Kidney (tissue), 14 donors: Measurements from ENCODE around the gene TMPRSS11D. TPM values are rescaled to one million over a fixed set of nuclear protein-coding genes. Genes with fewer than 3 reads are reported as not detected.

Experiments
- DNase-seq, 5 donors: peaks; one replicate each; pipeline ENCODE4 v3.0.0-alpha.2; 2013 to 2020
- FAIRE-seq: peaks from 2 replicates; lab custom pipeline; 2012; peaks lifted over from hg19 to GRCh38; lab: Jason Lieb, UNC
- H3K27ac ChIP-seq, 2 donors: one replicate each; pipeline ENCODE4 v1.7.0; 2013; ENCODE audit warnings: low read depth in 2 of 2, low read length in 2 of 2, inconsistent platforms in 1 of 2
- H3K27me3 ChIP-seq: one replicate; pipeline ENCODE4 v1.7.1; 2013; ENCODE audit warnings: low read length, inconsistent platforms; ENCODE audit not compliant: control insufficient read depth, insufficient read depth
- H3K36me3 ChIP-seq, 3 donors: one replicate each; pipeline versions ENCODE4 v1.7.0 to v1.7.1; 2013; ENCODE audit warnings: low read length in 3 of 3, control low read depth in 1 of 3, inconsistent platforms in 1 of 3; ENCODE audit not compliant: insufficient read depth in 3 of 3, control insufficient read depth in 2 of 3
- H3K4me1 ChIP-seq, 3 donors: one replicate each; pipeline versions ENCODE4 v1.7.0 to v1.7.1; 2013; ENCODE audit warnings: low read length in 3 of 3, inconsistent platforms in 1 of 3, low read depth in 1 of 3; ENCODE audit not compliant: control insufficient read depth in 2 of 3, insufficient read depth in 2 of 3
- H3K4me3 ChIP-seq, 3 donors: one replicate each; pipeline versions ENCODE4 v1.7.0 to v1.8.1; 2013; ENCODE audit warnings: low read length in 3 of 3, control low read depth in 1 of 3, inconsistent platforms in 1 of 3
- H3K9ac ChIP-seq, 3 donors: one replicate each; pipeline versions ENCODE4 v1.7.0 to v1.7.1; 2013; ENCODE audit warnings: low read length in 3 of 3, control low read depth in 1 of 3, inconsistent platforms in 1 of 3
- H3K9me3 ChIP-seq, 3 donors: one replicate each; pipeline versions ENCODE4 v1.7.0 to v1.7.1; 2013; ENCODE audit warnings: low read length in 3 of 3, control low read depth in 1 of 3, inconsistent platforms in 1 of 3; ENCODE audit not compliant: control insufficient read depth in 2 of 3, insufficient read depth in 1 of 3
- intact Hi-C: fragments of 100-400 bp; cut with DNase I; formaldehyde crosslinking; loops from one replicate; pipeline ENCODE4 v1.11.1; 2022
- polyA plus RNA-seq: library from polyadenylated mRNA; stranded (reverse); fragments of 350-450 nt; fragmentation: Illumina TruSeq; extraction: RNeasy Lipid Tissue Mini Kit (QIAGEN cat#74804); gene quantifications from one replicate; pipeline ENCODE4 v1.2.3, GENCODE V29; 2014; ENCODE audit warnings: low read depth, low replicate concordance; ENCODE audit not compliant: insufficient read depth
- total RNA-seq: library from RNA; stranded (reverse); fragmentation: NEBNext Ultra II Directional; extraction: Animal tissue kit (Norgen Biotek cat#: 25700); gene quantifications from one replicate; pipeline ENCODE4 v1.2.1, GENCODE V29; 2021
- TF ChIP-seq, protein P1 (sequence below): IDR thresholded peaks from 3 replicates; pipeline ENCODE4 v1.5.1; 2012; ENCODE audit warnings: mild to moderate bottlenecking, moderate library complexity, borderline replicate concordance; ENCODE audit not compliant: insufficient read depth; ENCODE audit errors: extremely low read depth
- donor health status: control.
- donor health status: control.
- donor health status: control.
- donor health status: control.
- donor health status: control.
- donor health status: DM: yes; HTN: yes; CAD: no.
- donor health status: Normal renal cell carcinoma (clear cell type).

The TMPRSS11D gene
- total and polyA plus RNA-seq, 2 donors from 2014 or later, result not detected

DNA sequence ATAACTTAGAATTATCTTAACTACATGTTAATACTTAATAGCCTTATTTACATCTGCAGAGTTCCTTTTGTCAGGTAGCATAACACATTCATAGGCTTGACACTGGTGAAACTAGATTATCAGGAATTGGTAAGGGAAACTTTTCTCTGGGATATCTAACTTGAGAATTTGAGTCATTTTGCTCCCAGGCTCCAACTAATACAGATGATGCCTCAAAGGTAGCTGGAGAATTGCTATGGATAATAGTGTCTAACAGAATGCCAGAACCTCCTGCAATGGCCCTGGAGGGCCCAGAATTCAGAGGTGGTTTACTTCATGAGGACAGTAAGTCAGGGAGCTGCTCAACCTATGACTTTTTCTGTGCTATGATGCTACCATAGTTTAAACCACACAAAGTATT is 13.9 kb upstream of the TMPRSS11D start:
- no peak for FAIRE-seq

GRCh38 chr4:67896421-67897065 is 12.7 kb upstream of the TMPRSS11D start:
- no peaks in the 10 kb centered on the region for H3K36me3 ChIP-seq
- H3K9me3 ChIP-seq, result no peaks in the 10 kb centered on the region
- intact Hi-C loops, result no loop called here
- TF ChIP-seq, protein P1, sequence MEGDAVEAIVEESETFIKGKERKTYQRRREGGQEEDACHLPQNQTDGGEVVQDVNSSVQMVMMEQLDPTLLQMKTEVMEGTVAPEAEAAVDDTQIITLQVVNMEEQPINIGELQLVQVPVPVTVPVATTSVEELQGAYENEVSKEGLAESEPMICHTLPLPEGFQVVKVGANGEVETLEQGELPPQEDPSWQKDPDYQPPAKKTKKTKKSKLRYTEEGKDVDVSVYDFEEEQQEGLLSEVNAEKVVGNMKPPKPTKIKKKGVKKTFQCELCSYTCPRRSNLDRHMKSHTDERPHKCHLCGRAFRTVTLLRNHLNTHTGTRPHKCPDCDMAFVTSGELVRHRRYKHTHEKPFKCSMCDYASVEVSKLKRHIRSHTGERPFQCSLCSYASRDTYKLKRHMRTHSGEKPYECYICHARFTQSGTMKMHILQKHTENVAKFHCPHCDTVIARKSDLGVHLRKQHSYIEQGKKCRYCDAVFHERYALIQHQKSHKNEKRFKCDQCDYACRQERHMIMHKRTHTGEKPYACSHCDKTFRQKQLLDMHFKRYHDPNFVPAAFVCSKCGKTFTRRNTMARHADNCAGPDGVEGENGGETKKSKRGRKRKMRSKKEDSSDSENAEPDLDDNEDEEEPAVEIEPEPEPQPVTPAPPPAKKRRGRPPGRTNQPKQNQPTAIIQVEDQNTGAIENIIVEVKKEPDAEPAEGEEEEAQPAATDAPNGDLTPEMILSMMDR, result no peak
- H3K4me3 ChIP-seq, result no peak overlapping the region
- DNase-seq (no peak), FAIRE-seq (no peak)
- no peak overlapping the region for H3K27ac ChIP-seq
- H3K27me3 ChIP-seq, result no peaks in the 10 kb centered on the region
- H3K9ac ChIP-seq, result no peak overlapping the region
- no peaks in the 10 kb centered on the region for H3K4me1 ChIP-seq

More for the DNA sequence above, 13.9 kb upstream of the TMPRSS11D start:
- H3K4me1 ChIP-seq, result no peaks in the 10 kb centered on the region
- DNase-seq, result no peak
- H3K36me3 ChIP-seq, result no peaks in the 10 kb centered on the region
- no peak overlapping the region for H3K9ac ChIP-seq
- H3K9me3 ChIP-seq, result no peaks in the 10 kb centered on the region
- H3K27ac ChIP-seq, result no peak overlapping the region
- no peaks in the 10 kb centered on the region for H3K27me3 ChIP-seq
- intact Hi-C loops, result no loop called here
- H3K4me3 ChIP-seq, result no peak overlapping the region
- TF ChIP-seq, protein P1, result no peak

GRCh38 chr4:67894659-67895058 is 10.9 kb upstream of the TMPRSS11D start:
- DNase-seq (no peak), FAIRE-seq (no peak)
- Histone ChIP-seq H3K36me3 (no peaks in the 10 kb centered on the region), H3K27me3 (no peaks in the 10 kb centered on the region), H3K4me3 (no peak overlapping the region), H3K9me3 (no peaks in the 10 kb centered on the region), H3K27ac (no peak overlapping the region), H3K9ac (no peak overlapping the region), H3K4me1 (no peaks in the 10 kb centered on the region)
- intact Hi-C loops, result no loop called here
- TF ChIP-seq, protein P1, result no peak

DNA sequence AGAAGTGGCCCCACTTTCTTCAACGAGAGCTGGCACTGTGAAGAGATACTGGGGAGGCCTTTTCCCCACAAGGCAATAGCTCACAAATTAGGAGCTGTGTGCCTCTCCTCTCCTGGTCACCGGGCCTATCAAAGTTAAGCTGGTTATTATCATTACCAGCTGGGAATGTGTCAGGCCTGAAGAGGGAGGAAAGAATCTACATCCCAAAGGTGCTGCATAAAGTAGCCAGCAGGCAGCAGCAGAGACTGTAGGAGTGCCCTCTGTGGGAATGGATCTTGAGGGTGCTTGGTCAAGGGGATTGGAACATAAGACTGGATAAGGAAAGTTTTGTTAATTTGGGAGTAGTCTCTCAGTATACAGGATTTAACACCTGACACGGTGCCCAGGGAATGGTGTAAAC is 9.1 kb upstream of the TMPRSS11D start:
- no peak overlapping the region for H3K9ac ChIP-seq
- no peak for DNase-seq
- no peaks in the 10 kb centered on the region for H3K9me3 ChIP-seq
- intact Hi-C loops, result no loop called here
- H3K27ac ChIP-seq, result no peak overlapping the region
- H3K4me1 ChIP-seq, result no peaks in the 10 kb centered on the region
- FAIRE-seq, result no peak
- H3K27me3 ChIP-seq, result no peaks in the 10 kb centered on the region
- no peaks in the 10 kb centered on the region for H3K36me3 ChIP-seq
- TF ChIP-seq, protein P1, result no peak
- no peak overlapping the region for H3K4me3 ChIP-seq
